ENCODE measurements around the gene HSD17B4.
"Not testable (repeated sequence)": the region's sequence is repeated elsewhere in the genome, so short reads cannot be mapped to it uniquely, and the experiment has no call there.

DNA sequence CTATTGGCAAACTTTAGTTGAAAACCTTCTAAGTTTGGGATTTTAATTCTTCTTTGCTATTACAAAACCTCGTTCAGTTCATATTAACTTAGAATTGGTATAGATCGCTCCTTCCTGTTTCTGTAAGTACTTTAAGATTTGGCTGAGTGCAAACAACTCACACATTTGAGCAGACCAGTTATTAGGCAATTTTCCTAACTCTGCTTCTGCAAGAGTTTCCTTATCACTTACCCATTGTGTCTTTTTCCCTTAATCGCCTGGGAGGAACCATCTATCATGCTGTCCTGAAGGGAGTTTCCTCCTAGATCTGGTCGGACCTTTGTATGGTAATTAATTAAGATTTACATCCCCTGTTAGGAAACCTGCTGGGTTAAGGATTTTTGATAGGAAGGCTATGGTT is 24.7 kb upstream of the HSD17B4 start:
- TF ChIP-seq, protein P1, sequence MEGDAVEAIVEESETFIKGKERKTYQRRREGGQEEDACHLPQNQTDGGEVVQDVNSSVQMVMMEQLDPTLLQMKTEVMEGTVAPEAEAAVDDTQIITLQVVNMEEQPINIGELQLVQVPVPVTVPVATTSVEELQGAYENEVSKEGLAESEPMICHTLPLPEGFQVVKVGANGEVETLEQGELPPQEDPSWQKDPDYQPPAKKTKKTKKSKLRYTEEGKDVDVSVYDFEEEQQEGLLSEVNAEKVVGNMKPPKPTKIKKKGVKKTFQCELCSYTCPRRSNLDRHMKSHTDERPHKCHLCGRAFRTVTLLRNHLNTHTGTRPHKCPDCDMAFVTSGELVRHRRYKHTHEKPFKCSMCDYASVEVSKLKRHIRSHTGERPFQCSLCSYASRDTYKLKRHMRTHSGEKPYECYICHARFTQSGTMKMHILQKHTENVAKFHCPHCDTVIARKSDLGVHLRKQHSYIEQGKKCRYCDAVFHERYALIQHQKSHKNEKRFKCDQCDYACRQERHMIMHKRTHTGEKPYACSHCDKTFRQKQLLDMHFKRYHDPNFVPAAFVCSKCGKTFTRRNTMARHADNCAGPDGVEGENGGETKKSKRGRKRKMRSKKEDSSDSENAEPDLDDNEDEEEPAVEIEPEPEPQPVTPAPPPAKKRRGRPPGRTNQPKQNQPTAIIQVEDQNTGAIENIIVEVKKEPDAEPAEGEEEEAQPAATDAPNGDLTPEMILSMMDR (IDR thresholded peaks at IDR 0.05), result not testable (repeated sequence)
- not testable (repeated sequence) for TF ChIP-seq POLR2A, EP300 (IDR thresholded peaks at IDR 0.05)

Data from ovary (tissue), 3 donors.